Measurements from ENCODE around the gene TMEM33.

Gene TMEM33

GRCh38 chr4:41985151-41985550, 49.9 kb downstream of the TMEM33 start:
- no peak for TF ChIP-seq CTCF (IDR thresholded peaks at IDR 0.05; ENCODE audit: low read depth, low read length)

DNA sequence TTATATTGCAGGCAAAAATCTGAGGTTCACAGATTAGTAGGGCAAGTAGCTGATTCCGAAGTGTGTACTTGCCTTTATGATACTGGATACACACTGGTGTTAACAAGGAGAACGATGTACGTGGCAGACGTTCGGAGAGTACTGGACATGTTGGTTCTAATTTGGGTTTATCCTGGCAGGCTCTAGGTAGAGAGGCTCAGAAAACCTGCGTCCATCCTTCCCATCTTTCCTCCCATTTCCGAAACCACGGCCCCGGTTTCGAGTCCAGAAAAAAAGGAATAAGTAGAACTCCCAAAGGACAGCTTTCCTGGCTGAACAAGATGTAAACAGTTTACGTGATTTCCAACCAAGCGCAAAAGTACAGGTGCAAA, 54.8 kb downstream of the TMEM33 start:
- DNase-seq (ENCODE audit: extremely low read depth, low read depth) = no peak
- no peak for TF ChIP-seq CTCF (IDR thresholded peaks at IDR 0.05; ENCODE audit: low read depth, low read length)

More at GRCh38 chr4:41985151-41985550, 49.9 kb downstream of the TMEM33 start:
- no peak for DNase-seq (ENCODE audit: extremely low read depth, low read depth)

DNA sequence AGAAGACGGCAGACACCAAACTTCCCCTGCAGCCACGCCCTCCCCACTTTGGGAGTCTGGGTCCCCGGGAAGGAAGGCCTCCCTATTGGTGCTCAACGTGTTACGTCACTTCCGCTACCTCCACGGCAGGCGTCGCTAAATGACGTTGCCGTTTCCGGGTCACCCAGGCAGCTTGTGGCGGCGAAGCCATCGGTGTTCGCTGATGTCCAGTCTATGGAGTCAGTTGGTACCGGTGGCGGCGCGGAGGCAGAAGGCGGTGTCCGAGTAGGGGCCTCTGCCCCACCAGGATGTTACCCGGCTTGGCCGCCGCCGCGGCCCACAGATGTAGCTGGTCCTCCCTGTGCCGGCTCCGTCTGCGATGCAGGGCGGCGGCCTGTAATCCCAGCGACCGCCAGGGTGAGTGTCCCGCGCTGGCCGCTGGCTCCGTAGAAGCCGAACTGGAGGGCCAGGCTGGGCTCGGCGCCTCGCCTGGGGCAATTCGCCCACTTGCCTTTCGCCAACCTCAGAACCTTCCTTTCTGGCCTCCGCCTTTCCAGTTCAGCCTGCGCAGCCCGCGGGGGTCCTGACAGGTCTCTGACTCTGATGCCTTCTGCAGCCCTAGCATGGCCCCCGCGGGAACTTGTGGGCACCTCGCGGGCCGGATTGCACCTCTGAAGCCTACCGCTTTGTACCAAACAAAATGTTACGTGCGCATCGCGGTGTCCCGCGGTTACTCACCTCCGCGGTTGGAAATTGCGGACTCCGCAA, 55.3 kb downstream of the TMEM33 start, which contains the start of gene SLC30A9:
Gene SLC30A9, plus strand, starts transcription at position 166 of the 747 bp plus-strand sequence. Its CDS starts 122 bp downstream, at position 288.
- DNase-seq (ENCODE audit: extremely low read depth, low read depth) = peak; percentile 80
- TF ChIP-seq CTCF (IDR thresholded peaks at IDR 0.05; ENCODE audit: low read depth, low read length) = peak; percentile 21; the same call in 1 of the 2 replicates

GRCh38 chr4:41991916-41992767, 56.9 kb downstream of the TMEM33 start:
- DNase-seq (ENCODE audit: extremely low read depth, low read depth) = no peak
- no peak for TF ChIP-seq CTCF (IDR thresholded peaks at IDR 0.05; ENCODE audit: low read depth, low read length)

- no peak for DNase-seq (ENCODE audit: extremely low read depth, low read depth)
- no peak for TF ChIP-seq CTCF (IDR thresholded peaks at IDR 0.05; ENCODE audit: low read depth, low read length)
Measured at GRCh38 chr4:41992967-41993857, 58.0 kb downstream of the TMEM33 start.

DNA sequence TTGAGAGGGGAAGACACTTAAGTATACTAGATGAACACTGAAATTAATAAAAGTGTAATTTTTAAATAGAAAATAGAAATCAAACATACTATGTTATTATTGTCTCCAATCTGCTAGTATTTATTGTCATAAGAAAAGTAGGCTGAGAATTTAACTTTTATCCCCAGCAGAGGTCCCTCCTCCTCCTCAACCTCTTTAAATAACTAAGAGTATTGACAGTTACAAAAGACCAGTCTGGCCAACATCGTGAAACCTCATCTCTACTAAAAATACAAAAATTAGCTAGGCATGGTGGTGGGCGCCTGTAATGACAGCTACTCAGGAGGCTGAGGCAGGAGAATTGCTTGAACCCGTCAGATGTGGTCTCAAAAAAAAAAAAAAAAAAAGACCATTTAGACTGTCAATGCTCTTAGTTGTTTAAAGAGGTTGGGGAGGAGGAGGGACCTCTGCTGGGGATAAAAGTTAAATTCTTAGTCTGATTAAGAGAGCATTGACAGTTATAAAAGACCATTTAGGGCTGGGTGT, 59.3 kb downstream of the TMEM33 start:
- no peak for DNase-seq (ENCODE audit: extremely low read depth, low read depth)
- no peak for TF ChIP-seq CTCF (IDR thresholded peaks at IDR 0.05; ENCODE audit: low read depth, low read length)

Measured in AG09319 (cell line).